NK-92 (cell line): ENCODE results near the gene TGFBR3.

Experiments
- DNase-seq: peaks from one replicate; lab custom pipeline; 2025; ENCODE audit not compliant: unreplicated experiment; lab: John Stamatoyannopoulos, UW

The TGFBR3 gene

GRCh38 chr1:91803847-91804545 lies 82.0 kb downstream of the TGFBR3 start:
- DNase-seq: no peak

GRCh38 chr1:91803123-91803522 lies 82.8 kb downstream of the TGFBR3 start:
- DNase-seq: no peak

GRCh38 chr1:91801496-91802115 lies 84.3 kb downstream of the TGFBR3 start:
- DNase-seq: no peak

GRCh38 chr1:91799863-91800262 lies 86.1 kb downstream of the TGFBR3 start:
- DNase-seq: no peak

- DNase-seq: no peak
Observed at GRCh38 chr1:91799159-91799558, 86.8 kb downstream of the TGFBR3 start.

GRCh38 chr1:91798740-91799139 lies 87.2 kb downstream of the TGFBR3 start:
- DNase-seq: no peak

- no peak for DNase-seq
Observed at GRCh38 chr1:91798241-91798648, 87.7 kb downstream of the TGFBR3 start.

- DNase-seq: no peak
Observed at GRCh38 chr1:91797164-91797563, 88.8 kb downstream of the TGFBR3 start.

- no peak for DNase-seq
Observed at GRCh38 chr1:91796390-91796654, 89.6 kb downstream of the TGFBR3 start.

GRCh38 chr1:91795591-91796389 lies 90.2 kb downstream of the TGFBR3 start:
- no peak for DNase-seq

- DNase-seq: no peak
Observed at GRCh38 chr1:91793877-91794276, 92.1 kb downstream of the TGFBR3 start.

GRCh38 chr1:91793189-91793588 lies 92.8 kb downstream of the TGFBR3 start:
- no peak for DNase-seq

GRCh38 chr1:91792489-91793071 lies 93.4 kb downstream of the TGFBR3 start:
- DNase-seq: no peak

GRCh38 chr1:91791691-91792488 lies 94.1 kb downstream of the TGFBR3 start:
- DNase-seq: no peak

GRCh38 chr1:91791103-91791502 lies 94.8 kb downstream of the TGFBR3 start:
- DNase-seq: no peak

- DNase-seq: no peak
Observed at GRCh38 chr1:91790392-91790791, 95.6 kb downstream of the TGFBR3 start.

- no peak for DNase-seq
Observed at GRCh38 chr1:91789273-91789997, 96.5 kb downstream of the TGFBR3 start.

GRCh38 chr1:91787919-91788318 lies 98.0 kb downstream of the TGFBR3 start:
- DNase-seq: no peak

GRCh38 chr1:91784616-91785015 lies 101.3 kb downstream of the TGFBR3 start:
- DNase-seq: no peak

- DNase-seq: no peak
Observed at GRCh38 chr1:91784191-91784590, 101.8 kb downstream of the TGFBR3 start.
